Right kidney (tissue), 1 donor: Measurements from ENCODE around the gene CARHSP1.
"Not testable (repeated sequence)": the region's sequence is repeated elsewhere in the genome, so short reads cannot be mapped to it uniquely, and the experiment has no call there.

Source experiments
- DNase-seq: peaks from one replicate; pipeline ENCODE4 v3.0.0-alpha.2; 2016

Gene CARHSP1

DNA sequence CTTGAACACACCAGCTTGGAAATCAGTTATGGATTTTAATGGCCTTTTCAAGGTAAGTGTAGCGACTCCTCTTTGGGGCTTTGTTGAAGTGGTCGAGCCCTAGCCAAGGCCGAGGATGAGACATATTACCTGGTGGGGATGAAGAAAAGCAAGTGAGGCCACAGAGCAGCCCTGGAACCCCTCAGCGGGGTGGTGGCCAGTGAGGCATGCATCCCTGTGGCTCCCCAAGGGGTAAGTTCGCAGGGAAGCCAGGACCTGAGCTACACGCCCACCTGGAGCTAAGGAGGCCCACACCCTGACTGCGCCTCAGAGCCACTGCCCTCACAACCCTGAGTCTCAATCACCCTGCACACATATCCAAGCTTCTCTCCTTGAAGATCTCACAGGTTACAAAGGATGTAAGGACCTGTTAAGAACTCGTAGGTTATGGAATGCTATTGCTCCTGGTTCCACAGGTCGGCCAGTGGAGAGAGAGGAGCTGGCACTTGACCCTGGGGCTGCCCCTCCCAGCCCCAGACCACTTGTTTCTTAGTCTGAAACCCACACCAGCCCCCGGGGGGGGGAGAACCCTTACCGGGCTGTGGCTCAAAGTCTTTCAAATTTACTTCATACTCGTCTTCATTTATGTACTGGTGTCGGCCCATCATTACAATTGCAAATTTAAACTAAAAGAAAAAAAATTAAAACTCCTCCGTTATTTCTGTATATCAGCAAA is 25.3 kb upstream of the CARHSP1 start:
- no peak for DNase-seq

GRCh38 chr16:8893426-8893825 is 24.6 kb upstream of the CARHSP1 start:
- no peak for DNase-seq

GRCh38 chr16:8892101-8892575 is 23.3 kb upstream of the CARHSP1 start:
- peak; percentile 35 for DNase-seq

DNA sequence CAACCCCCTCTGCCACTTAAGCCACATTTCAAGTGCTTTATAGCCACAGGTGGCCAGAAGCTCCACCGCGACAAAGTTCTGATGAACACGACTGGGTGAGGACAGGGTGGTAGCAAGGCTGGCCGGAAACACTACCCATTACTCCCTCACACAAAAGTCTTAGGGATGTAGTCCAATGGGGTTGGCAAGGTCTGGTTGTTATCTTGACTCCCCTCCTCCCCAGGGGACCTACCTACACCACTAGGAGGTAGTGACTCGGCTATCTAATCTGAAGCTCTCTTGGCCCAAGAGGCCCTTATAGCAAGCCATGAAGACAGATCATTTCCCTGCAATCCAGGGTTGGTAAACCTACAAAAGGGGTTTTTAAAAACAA is 21.7 kb upstream of the CARHSP1 start:
- DNase-seq = no peak

- no peak for DNase-seq
These were observed 21.2 kb upstream of the CARHSP1 start for GRCh38 chr16:8889893-8890548.

DNA sequence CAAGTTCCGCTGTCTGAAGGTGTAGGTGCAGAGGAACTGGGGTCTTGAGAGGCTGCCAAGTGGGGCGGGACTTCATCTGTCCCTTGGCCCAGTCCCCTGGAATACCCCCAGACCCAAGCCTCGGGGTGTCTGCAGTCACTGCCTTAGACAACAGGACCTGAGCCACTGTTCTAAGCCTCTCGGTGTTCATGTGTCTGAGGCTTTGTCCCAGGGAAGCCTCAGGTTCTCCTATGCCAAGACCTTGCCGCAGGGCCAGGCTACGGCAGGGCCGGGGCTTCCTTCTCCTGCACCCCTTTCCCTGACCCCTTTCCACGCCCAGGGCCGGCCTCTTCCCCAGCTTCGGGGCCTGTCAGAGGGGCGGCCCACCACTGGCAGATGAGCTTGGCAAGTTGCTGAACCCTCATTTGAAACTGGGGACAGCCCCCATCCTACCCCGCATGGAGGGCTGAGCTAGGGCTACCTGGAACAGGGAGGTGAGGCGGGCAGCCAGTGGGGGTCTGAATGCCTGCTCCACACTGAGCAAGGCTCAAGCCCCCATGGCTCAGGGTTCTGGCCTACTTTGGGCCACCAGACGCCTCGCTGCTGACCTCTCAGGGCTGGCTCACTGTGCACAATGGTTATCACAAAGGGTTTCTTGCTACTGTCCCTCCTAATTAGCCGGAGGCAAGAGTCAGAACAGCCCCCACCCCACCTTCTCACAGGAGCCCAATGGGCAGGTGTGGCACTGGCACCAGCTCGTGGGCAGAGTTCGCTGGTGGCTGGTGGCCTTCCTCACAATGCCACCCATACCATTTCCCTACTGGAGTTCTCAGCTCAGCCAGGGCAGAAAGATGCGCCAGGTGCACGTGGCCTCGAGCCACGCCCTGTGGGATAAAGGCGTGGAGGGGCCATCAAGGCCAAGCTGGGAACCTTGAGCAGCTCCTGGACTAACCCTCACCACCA is 20.4 kb upstream of the CARHSP1 start:
- DNase-seq = no peak

DNA sequence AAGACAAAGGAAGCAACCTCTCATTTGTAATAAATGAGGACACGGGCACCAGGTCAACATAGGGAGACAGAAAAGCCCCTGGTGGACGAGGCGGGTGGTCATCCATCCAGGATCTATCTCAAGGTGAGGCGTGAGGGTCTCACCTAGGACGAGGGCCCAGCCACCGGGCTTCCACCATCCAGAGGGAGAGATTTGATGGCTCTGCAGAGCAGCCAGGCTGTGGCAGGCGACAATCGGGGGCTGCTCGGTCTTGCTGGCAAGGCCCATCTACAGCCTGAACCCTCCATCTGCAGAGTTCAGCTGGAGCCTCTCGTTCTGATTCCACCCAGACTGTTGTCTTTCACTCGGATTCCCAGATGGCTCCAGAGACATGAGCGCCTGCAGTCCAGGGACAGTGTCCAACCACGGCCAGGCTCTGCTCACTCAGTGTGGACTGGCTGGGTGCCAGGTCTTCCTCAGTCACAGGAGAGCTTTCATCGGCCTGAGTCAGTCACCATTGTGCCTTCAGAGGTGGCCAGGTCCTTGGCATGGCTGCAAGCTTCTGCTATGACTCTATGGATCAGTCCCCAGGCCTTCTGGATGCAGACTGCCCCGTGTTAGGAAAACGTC is 19.2 kb upstream of the CARHSP1 start:
- DNase-seq = no peak

- DNase-seq = no peak
These were observed 18.6 kb upstream of the CARHSP1 start for GRCh38 chr16:8887431-8887765.

GRCh38 chr16:8886593-8887430 is 18.0 kb upstream of the CARHSP1 start:
- no peak for DNase-seq

GRCh38 chr16:8885674-8886592 is 17.1 kb upstream of the CARHSP1 start:
- no peak for DNase-seq

DNA sequence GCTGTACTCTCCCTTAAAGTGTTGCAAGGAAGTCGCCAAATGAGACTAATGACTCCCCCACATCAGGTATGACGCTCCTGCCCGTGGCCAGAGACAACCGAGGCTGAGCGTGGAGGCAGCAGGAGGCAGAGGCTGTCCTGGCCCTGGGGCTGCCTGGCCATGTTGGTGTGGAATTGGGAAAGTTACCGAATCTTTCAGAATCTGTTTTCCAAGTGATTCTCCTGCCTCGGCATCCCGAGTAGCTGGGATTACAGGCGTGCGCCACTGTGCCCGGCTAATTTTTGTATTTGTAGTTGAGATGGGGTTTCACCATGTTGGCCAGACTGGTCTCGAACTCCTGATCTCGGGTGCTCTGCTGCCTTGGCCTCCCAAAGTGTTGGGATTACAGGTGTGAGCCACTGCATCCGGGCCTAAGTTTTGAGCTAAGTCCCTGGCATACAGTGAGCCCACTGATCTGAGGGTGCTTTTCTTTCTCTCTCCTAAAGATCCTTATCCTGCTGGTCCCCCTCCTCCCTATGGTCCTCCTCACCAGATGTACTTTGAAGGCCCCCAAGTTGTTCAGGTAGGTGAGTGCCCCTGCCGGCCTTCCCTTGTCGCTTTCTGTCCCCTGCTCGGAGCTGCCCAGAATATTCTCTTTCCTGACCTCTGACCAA is 14.0 kb upstream of the CARHSP1 start:
- DNase-seq = no peak

DNA sequence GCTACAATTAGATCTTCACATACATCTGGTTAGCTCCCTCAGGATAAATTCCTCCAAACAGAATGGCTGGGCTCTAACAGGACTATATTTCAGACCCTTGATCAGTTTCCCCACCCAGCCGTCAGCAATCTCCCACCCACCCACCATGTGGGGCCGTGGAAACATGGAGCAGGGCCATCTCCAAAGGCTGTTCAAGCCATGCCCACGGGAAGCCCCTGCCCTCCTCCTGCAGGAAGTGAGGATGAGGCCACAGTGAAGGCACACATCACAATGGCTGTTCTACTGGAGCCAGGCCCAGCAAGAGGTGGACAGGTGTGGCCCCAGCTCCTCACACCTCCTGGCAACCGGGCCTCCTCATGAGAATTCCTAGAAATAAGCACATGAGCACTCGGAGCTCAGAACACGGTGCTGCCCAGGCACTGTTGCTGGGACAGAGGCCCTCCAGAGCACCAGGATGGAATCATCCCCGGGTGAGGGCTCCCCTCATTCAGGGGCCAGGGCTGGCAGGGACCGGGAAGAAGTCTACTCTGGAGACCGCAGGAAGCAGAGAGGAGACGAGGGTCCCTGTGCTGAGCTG is 13.3 kb upstream of the CARHSP1 start, which contains the start of gene LITAFD:
Gene LITAFD, plus strand, starts transcription at position 311 of the 577 bp plus-strand sequence. CDS start 2,005 bp downstream, outside the sequence.
- no peak for DNase-seq

GRCh38 chr16:8880839-8881510 is 12.2 kb upstream of the CARHSP1 start:
- DNase-seq = no peak

GRCh38 chr16:8878523-8878911 is 9.7 kb upstream of the CARHSP1 start:
- DNase-seq = no peak

DNA sequence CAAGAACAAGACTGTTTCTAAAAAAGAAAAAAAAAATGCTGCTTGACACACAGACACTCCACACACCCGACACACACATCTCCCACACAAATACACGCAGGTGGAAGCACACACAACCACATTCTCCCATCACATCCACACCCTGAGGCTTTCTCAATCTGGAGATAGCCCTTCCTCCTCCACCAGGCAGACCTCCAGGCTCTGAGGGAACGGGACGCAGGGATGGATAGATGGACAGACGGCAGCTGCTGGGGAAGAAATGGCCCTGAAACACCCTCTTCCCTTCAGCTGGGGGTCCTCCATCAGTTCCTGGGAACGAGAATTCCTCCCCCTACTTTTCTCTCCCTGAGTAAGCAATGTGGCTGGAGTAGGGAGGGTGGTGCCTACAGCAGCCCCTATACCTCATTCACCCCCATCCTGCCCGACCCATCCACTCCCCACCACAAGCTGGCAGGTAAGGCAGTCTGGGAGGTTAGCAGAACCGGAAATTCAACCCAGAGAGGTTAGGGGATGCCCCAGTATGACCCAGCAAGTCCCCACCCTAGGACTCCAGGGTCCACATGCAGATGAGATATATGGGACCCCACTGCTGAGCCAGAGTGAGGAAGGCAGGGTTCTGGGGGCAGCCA is 9.2 kb upstream of the CARHSP1 start:
- no peak for DNase-seq

GRCh38 chr16:8875317-8875716 is 6.5 kb upstream of the CARHSP1 start:
- not testable (repeated sequence) for DNase-seq

GRCh38 chr16:8874388-8874787 is 5.6 kb upstream of the CARHSP1 start:
- no peak for DNase-seq

DNA sequence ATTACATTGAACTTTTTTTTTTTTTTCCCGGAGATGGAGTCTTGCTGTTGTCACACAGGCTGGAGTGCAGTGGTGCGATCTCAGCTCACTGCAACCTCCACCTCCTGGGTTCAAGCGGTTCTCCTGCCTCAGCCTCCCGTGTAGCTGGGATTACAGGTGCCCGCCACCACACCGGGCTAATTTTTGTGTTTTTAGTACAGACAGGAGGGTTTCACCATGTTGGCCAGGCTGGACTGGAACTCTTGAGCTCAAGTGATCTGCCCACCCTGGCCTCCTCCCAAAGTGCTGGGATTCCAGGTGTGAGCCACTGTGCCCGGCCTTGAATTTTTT is 5.0 kb upstream of the CARHSP1 start:
- DNase-seq = not testable (repeated sequence)
